CMK (cell line): ENCODE data around the gene ANKRD50.

ENCODE experiments used
- DNase-seq: peaks from one replicate; pipeline ENCODE4 v3.0.0-alpha.2; 2010; ENCODE audit warnings: low read depth

ANKRD50 gene

DNA sequence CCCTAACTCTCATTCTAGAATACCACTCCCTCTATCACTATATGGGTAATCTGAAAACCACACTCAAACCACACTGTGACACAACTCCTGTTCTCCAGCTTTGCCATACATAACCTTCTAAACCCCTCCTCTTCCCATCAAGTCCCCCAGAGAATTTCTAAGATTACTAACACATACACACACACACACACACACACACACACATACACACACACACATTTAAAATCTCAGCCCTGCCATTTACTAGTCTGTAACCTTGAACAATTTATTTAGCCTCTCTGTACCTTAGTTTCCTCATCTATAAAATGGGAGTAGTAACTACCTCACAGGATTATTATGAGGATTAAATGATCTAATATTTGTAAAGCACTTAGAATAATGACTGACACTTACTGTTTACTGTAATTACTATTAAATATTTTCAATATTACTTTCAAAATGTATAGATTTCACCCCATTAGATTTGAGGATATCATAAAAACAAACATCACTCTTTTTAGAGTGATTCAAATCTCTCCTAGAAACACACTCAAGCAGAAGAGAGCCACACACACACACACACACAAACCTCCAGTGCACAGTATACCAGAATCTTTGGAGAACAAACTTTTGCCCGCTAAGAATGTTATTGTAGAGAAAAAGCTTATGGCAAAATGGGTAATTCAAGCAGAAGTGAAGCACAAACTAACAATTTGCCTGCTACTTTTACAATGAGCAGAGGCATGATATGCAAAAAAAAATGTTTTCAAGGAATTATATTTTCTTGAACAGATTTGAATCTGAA lies 3.8 kb downstream of the ANKRD50 start:
- no peak for DNase-seq

GRCh38 chr4:124705393-124705792 lies 7.1 kb downstream of the ANKRD50 start:
- no peak for DNase-seq

- DNase-seq, result no peak
Measured at GRCh38 chr4:124703154-124703553, 9.4 kb downstream of the ANKRD50 start.

DNA sequence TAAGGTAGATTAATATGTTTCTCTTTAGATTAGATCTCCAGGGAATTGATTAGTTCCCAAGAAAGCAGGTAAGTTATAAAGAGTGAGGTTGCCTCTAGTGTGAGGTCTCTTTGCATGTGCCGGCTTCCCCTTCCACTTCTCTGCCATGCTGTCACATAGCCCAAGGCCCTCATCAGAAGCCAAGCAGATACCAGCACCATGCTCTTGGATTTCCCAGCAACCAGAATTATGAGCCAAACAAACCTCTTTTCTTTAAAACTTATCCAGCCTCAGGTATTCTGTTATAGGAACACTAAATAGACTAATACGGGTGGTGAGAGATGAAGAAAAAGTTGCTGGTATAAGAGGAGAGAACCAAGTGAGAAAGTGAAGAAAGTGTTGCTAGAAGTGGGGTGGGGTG lies 15.1 kb downstream of the ANKRD50 start:
- no peak for DNase-seq

GRCh38 chr4:124696182-124696581 lies 16.4 kb downstream of the ANKRD50 start:
- no peak for DNase-seq

DNA sequence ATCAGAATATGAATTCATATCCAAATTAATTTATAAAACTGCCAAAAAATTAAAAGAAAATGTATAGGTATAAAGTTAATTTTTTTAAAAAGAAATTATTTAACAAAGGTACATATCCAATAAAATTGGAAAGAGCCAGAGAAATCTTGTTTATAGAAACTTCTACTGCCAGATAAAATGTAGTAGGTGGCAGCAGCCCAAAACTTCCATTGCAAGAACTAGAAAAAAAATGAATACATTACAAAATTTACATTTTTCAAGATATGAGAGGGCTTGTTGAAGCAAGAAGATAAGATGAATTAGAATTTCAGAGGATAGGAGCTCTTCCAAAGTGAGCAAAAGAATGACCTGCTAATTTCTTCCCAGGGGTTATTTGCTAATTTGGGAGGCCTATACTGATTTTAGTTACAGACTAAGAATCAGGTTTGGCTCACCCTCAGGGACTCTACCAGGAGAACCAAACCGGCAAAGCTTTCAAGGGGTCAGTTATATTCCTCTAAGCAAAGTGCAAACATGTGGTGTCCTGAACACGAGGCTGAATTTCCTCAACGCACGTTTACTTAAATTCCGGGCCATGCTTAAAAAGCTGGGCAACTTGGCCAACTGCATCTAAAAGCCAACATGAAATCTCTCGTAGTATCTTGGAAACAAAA lies 17.5 kb downstream of the ANKRD50 start:
- no peak for DNase-seq

- DNase-seq, result no peak
Measured at GRCh38 chr4:124694306-124694705, 18.2 kb downstream of the ANKRD50 start.

DNA sequence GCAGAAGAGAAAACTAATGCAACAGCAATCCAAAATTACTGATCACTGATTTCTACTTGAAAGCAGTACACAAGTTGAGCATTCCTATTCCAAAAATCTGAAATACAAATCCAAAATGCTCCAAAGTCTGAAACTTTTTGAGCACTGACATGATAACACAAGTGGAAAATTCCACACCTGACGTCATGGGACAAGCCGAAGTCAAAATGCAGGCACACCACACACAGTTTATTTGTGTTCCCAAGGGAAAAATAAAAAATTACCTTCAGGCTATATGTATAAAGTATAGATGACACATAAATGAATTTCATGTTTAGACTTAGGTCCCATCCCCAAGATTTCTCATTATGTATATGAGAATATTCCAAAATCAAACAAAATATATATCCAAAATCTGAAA lies 20.7 kb downstream of the ANKRD50 start:
- DNase-seq, result no peak

DNA sequence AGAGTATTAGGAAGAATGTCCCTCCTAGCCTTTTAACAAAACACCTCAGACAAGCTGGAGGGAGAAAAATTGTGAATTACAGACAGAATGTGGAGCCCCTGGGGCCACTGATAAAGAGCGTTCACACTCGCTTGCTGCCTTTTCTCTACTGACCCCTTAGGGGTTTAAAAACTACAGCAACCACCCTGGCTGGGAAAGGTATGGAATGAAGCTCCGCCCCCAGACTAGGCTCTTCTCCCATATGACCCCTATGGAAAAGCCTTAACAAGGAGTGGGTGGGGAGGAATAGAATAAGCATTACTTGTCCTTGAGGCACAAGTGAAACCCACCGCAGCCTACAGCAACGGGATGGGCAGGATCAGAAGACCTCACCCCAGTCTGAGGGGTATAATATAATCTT lies 26.3 kb downstream of the ANKRD50 start:
- no peak for DNase-seq

GRCh38 chr4:124685851-124686250 lies 26.7 kb downstream of the ANKRD50 start:
- DNase-seq, result no peak

DNA sequence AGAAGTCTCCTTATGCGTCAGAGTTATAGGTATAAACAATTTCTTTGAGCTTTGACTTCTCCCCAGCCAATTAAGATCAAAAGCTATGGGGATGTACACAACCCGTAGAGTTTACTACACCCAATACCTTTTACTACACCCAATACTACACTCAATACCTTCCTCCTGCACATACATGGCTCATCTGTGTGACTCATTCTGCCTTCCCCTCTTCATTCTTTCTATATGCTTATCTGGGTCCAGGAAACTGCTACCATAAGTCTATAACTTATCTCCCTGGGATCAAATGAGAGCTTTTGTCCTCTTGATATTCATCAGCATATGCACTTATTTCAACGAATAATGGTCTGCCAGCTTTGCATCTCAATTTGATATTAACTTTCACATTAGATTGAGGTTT lies 28.2 kb downstream of the ANKRD50 start:
- no peak for DNase-seq

- DNase-seq, result no peak
Measured at GRCh38 chr4:124682384-124682783, 30.1 kb downstream of the ANKRD50 start.

- DNase-seq, result no peak
Measured at GRCh38 chr4:124666496-124666895, 46.0 kb downstream of the ANKRD50 start.

DNA sequence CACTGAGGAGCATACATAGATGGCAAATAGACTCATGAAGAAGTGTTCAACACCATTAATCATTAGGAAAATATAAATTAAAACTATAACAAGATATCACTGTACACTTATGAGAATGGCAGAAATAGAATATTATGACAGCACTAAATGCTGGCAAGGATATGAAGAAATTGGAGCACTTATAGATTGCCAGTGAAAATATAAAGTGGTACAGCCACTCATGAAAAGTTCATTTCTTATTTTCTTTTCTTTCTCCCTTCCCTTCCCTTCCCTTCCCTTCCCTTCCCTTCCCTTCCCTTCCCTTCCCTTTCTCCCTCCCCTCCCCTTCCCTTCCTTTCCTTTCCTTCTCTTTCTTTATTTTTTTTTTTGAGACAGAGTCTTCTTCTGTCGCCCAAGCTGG lies 53.7 kb downstream of the ANKRD50 start:
- DNase-seq, result no peak

DNA sequence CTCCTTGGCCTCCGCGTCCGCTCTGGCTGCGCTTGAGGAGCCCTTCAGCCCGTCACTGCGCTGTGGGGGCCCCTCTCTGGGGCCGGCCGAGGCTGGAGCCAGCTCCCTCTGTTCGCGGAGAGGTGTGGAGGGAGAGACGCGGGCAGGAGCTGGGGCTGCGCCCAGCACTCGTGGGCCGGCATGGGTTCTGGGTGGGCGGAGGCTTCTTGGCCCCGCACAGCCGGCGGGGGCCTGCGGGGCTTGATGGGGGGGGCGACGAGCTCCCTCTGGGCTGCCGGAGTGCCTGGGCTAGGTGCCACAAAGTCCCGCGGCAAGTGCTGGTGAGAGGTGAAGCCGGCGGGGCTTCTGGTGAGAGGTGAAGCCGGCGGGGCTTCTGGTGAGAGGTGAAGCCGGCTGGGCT lies 61.9 kb downstream of the ANKRD50 start:
- no peak for DNase-seq

GRCh38 chr4:124647599-124647998 lies 64.9 kb downstream of the ANKRD50 start:
- no peak for DNase-seq

GRCh38 chr4:124644621-124645020 lies 67.9 kb downstream of the ANKRD50 start:
- no peak for DNase-seq

DNA sequence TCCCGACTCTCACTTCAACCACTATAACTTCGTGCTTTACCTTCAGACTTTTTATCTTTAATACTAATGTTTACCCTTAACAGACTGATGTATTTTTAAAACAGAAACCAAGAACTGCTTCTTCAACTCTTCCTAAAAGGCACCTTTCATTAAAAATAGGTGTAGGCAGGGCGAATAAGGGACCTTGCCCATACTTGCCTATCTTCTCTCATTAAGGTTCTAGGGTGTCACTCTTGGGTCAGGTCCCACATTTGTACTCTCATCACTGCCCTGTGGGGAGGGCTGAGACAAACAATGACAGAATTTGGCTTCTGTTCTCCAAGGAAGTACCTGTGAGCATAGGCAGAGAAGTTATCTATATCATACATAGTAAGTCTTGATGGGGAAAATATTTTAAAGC lies 69.7 kb downstream of the ANKRD50 start:
- DNase-seq, result no peak

- no peak for DNase-seq
Measured at GRCh38 chr4:124641715-124642381, 70.7 kb downstream of the ANKRD50 start.

DNA sequence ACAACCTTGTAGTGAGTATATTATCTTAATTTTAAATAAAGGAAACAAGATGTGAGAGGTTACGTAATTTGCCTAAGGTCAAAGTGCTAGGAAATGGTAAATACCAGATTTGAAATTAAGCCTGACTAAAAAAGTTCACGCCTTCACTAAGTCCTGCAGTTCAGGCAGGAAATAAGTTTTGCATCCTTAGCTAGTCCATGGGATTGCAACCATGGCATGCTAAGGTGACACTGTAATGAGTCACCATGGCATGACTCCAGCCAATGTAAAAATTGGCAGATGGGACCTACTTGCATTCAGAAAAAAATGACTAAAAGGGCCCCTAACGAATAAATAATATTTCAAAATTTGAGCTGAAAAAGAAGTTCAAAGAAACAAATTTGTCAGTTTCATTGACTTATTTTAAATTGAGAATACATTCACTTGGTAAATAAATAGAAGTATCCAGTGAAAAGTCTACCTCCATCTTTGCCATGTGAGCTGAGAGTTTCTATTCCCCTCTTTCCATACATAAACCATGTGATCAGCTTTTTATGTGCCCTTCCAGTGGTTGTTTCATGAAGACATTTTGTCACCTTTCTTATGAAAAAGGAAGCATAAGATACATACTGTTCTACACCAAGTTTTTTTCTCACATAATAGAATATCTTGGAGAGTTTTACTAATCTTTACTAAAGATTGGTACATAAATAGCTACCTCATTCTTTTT lies 72.4 kb downstream of the ANKRD50 start:
- no peak for DNase-seq

DNA sequence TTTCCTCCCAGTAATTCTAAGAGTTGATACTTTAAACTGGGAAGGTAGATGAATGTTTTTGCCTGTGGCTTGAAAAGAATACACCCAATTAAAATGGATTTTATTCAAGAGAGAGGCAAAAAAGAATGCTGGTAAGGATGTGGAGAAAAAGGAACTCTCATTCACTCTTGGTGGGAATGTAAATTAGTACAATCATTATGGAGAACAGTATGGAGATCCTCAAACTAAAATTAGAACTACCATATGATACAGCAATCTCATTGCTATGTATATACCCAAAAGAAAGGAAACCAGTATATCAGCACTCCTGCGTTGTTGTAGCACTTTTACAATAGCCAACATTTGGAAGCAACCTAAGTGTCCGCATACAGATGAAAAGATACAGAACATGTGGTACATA lies 75.2 kb downstream of the ANKRD50 start:
- no peak for DNase-seq

- DNase-seq, result no peak
Measured at GRCh38 chr4:124636788-124637187, 75.7 kb downstream of the ANKRD50 start.

GRCh38 chr4:124635331-124635730 lies 77.2 kb downstream of the ANKRD50 start:
- DNase-seq, result peak; percentile 60
